Measurements from ENCODE around the gene AHCTF1.

DNA sequence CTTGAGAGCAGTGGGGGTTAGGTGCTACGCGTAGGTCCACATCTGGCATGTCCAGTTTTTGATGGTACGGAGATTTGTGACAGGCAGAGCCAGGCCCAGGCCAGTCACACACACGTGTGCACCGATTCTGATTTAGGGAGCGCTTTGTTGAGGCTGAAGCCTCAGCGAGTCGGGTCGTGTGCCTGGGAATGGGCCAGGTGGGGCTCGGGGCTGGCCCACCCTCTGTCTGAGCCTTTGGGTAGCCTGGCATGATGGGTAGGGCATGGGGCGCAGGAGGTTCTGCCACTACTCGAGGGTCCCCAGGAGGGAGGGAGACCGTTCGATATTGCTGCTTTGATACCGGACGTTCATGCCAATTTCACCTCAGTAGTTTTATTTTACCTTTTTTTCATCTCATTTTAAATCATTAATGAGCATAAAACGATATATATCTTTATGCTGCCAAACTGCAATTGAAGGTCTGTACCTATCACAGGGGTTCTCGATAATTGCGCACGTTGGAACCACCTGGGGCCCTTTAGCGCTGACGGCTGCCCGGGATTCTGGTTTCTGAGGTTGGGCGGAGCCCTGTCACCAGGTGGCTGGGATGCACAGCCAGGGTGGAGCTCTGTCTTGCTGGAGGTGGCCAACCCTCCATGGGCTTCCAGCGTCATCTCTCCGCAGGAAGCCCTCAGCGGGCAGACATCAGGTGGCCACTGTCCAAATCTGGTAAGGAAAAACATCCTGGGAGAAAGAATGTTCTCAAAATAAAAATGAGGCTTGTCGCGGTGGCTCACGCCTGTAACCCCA, 135.6 kb downstream of the AHCTF1 start:
- no peak for TF ChIP-seq POLR2A (IDR thresholded peaks at IDR 0.05; ENCODE audit: low read length)
- TF ChIP-seq GATA1 (IDR thresholded peaks at IDR 0.05; ENCODE audit: low read depth, low read length): no peak

Measured in erythroblast (primary cell).